Fibroblast of lung (primary cell): ENCODE results near the gene SLC4A9.

Experiments used
- CTCF ChIP-seq, 2 donors: IDR thresholded peaks in 1 of 2; conservative IDR thresholded peaks in 1 of 2; 1 replicate in 1 of 2; 2 replicates in 1 of 2; pipeline ENCODE4 v1.5.1; 2011 to 2012; ENCODE audit warnings: low read length in 2 of 2, control low read depth in 1 of 2, inconsistent platforms in 1 of 2, low read depth in 1 of 2, mild to moderate bottlenecking in 1 of 2
- EZH2 ChIP-seq: IDR thresholded peaks from 2 replicates; pipeline ENCODE4 v1.5.1; 2012; ENCODE audit warnings: low read length, control low read depth, mild to moderate bottlenecking; ENCODE audit errors: missing control alignments

- no peak for TF ChIP-seq EZH2
- TF ChIP-seq CTCF (conservative IDR thresholded peaks at IDR 0.05 in 1 of 2, IDR thresholded peaks at IDR 0.05 in 1 of 2; ENCODE audit: low read depth in 1 of 2, low read length in 2 of 2), result peak; percentile 93 to 96
Measured at GRCh38 chr5:140357726-140358093, 2.3 kb upstream of the SLC4A9 start.
